Tibial artery (tissue), 4 donors: Measurements from ENCODE around the gene FBXO27.

Experiments
- DNase-seq, 2 donors: peaks; one replicate each; pipeline ENCODE4 v3.0.0-alpha.2; 2019
- H3K27ac ChIP-seq, 2 donors: fragments of 200-600 bp; sonication (generic) in 1 of 2; 1 replicate in 1 of 2; 2 replicates in 1 of 2; pipeline ENCODE4 v1.5.1; 2018 to 2019; ENCODE audit warnings: mild to moderate bottlenecking in 1 of 2
- H3K27me3 ChIP-seq, 2 donors: fragments of 200-600 bp; sonication (generic) in 1 of 2; one replicate each; pipeline versions ENCODE4 v1.5.1 to v1.6.0; 2016 to 2019
- H3K36me3 ChIP-seq, 3 donors: fragments of 200-600 bp; sonication (generic) in 2 of 3; one replicate each; pipeline ENCODE4 v1.5.1; 2016 to 2019; ENCODE audit warnings: mild to moderate bottlenecking in 2 of 3
- H3K4me1 ChIP-seq, 4 donors: fragments of 200-600 bp; sonication (generic) in 2 of 4; 1 replicate in 3 of 4; 2 replicates in 1 of 4; pipeline ENCODE4 v1.5.1; 2016 to 2019
- H3K4me3 ChIP-seq, 2 donors: fragments of 200-600 bp; sonication (generic) in 1 of 2; 1 replicate in 1 of 2; 2 replicates in 1 of 2; pipeline ENCODE4 v1.5.1; 2018 to 2019; ENCODE audit warnings: mild to moderate bottlenecking in 2 of 2
- H3K9me3 ChIP-seq, 3 donors: fragments of 200-600 bp; sonication (generic) in 1 of 3; one replicate each; pipeline ENCODE4 v1.5.1; 2016 to 2019
- intact Hi-C: fragments of 100-400 bp; cut with DNase I; formaldehyde crosslinking; loops from one replicate; pipeline ENCODE4 v1.15.0; 2023; ENCODE audit warnings: low total_unique reads
- TF ChIP-seq, protein P1 (sequence below), 2 experiments: fragments of 200-600 bp in 1 of 2; fragments of 450-650 bp in 1 of 2; IDR thresholded peaks; one replicate each; pipeline ENCODE4 v1.5.1; 2017 to 2019; ENCODE audit warnings: antibody characterized with exemption in 2 of 2, mild to moderate bottlenecking in 1 of 2, moderate library complexity in 1 of 2

The FBXO27 gene

GRCh38 chr19:39024875-39025641 lies 7.3 kb downstream of the FBXO27 start:
- Histone ChIP-seq H3K27ac (no peak overlapping the region), H3K4me3 (no peak overlapping the region), H3K4me1 (no peaks in the 10 kb centered on the region), H3K36me3 (peaks cover 0 to 34% (median 19%) of the 10 kb centered on the region in 3 donors), H3K9me3 (no peaks in the 10 kb centered on the region), H3K27me3 (no peaks in the 10 kb centered on the region)
- DNase-seq = no peak
- intact Hi-C loops = no loop called here
- TF ChIP-seq, protein P1, sequence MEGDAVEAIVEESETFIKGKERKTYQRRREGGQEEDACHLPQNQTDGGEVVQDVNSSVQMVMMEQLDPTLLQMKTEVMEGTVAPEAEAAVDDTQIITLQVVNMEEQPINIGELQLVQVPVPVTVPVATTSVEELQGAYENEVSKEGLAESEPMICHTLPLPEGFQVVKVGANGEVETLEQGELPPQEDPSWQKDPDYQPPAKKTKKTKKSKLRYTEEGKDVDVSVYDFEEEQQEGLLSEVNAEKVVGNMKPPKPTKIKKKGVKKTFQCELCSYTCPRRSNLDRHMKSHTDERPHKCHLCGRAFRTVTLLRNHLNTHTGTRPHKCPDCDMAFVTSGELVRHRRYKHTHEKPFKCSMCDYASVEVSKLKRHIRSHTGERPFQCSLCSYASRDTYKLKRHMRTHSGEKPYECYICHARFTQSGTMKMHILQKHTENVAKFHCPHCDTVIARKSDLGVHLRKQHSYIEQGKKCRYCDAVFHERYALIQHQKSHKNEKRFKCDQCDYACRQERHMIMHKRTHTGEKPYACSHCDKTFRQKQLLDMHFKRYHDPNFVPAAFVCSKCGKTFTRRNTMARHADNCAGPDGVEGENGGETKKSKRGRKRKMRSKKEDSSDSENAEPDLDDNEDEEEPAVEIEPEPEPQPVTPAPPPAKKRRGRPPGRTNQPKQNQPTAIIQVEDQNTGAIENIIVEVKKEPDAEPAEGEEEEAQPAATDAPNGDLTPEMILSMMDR (IDR thresholded peaks at IDR 0.05) = no peak

GRCh38 chr19:39021063-39021462 lies 11.3 kb downstream of the FBXO27 start:
- Histone ChIP-seq H3K27ac (no peak overlapping the region), H3K4me3 (no peak overlapping the region), H3K36me3 (peaks cover 0 to 13% (median 6%) of the 10 kb centered on the region in 3 donors), H3K27me3 (no peaks in the 10 kb centered on the region), H3K9me3 (no peaks in the 10 kb centered on the region), H3K4me1 (no peaks in the 10 kb centered on the region)
- TF ChIP-seq, protein P1 (IDR thresholded peaks at IDR 0.05) = no peak
- intact Hi-C loops = no loop called here
- DNase-seq = no peak

DNA sequence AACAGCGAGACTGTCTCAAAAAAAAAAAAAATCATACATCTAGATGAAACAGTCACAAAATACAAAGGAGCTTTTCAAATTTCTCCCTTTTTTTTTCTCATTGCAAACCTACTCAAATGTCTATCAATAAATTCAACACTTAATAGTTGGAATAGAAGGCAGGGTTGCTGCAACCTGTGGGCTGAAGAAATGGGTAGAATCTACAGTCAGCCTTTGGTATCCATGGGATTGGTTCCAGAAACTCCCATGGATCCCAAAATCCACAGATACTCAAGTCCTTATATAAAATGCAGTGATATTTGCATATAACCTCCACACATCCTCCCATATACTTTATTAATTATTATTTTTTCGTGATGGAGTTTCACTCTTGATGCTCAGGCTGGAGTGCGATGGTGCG lies 14.7 kb downstream of the FBXO27 start:
- TF ChIP-seq, protein P1 (IDR thresholded peaks at IDR 0.05) = no peak
- no peak for DNase-seq
- intact Hi-C loops = no loop called here
- Histone ChIP-seq H3K4me3 (no peak overlapping the region), H3K9me3 (no peaks in the 10 kb centered on the region), H3K36me3 (no peaks in the 10 kb centered on the region), H3K27ac (no peak overlapping the region), H3K27me3 (no peaks in the 10 kb centered on the region), H3K4me1 (no peaks in the 10 kb centered on the region)

- intact Hi-C loops = no loop called here
- no peaks in the 10 kb centered on the region for H3K27me3 ChIP-seq
- no peak overlapping the region for H3K27ac ChIP-seq
- no peaks in the 10 kb centered on the region for H3K36me3 ChIP-seq
- no peak for DNase-seq
- no peaks in the 10 kb centered on the region for H3K9me3 ChIP-seq
- TF ChIP-seq, protein P1 (IDR thresholded peaks at IDR 0.05) = no peak
- H3K4me1 ChIP-seq = no peaks in the 10 kb centered on the region
- H3K4me3 ChIP-seq = no peak overlapping the region
Measured at GRCh38 chr19:39017026-39017425, 15.3 kb downstream of the FBXO27 start.

DNA sequence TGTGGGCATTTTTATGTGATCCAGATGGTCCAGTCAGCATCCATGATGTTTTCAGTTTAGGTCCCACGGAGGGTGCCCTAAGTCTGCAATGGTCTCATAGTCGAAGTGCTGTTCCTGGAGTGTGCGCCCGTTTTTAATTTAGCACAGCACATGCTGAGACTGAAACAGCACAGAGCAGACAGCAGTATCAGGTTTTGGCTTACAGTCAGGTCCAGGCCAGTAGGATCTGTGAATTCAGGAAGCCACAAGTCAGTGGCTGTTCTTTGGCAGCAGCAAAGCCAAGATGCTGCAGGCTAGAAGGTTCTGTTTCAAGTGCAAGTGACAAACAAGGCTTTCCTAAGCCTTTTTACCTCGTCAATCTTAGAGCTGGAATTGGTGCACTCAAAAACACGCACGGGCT lies 18.3 kb downstream of the FBXO27 start:
- Histone ChIP-seq H3K9me3 (no peaks in the 10 kb centered on the region), H3K4me1 (no peaks in the 10 kb centered on the region), H3K36me3 (no peaks in the 10 kb centered on the region), H3K27ac (no peak overlapping the region), H3K4me3 (no peak overlapping the region), H3K27me3 (no peaks in the 10 kb centered on the region)
- intact Hi-C loops = no loop called here
- TF ChIP-seq, protein P1 (IDR thresholded peaks at IDR 0.05) = no peak
- DNase-seq = no peak
